Measurements from ENCODE around the gene MAP3K5.
"Not testable (repeated sequence)": the region's sequence is repeated elsewhere in the genome, so short reads cannot be mapped to it uniquely, and the experiment has no call there.

MAP3K5 gene

GRCh38 chr6:136720045-136720770 lies 72.1 kb downstream of the MAP3K5 start:
- no peak for DNase-seq

- no peak for DNase-seq
Observed at GRCh38 chr6:136719280-136720044, 72.8 kb downstream of the MAP3K5 start.

- DNase-seq = no peak
Observed at GRCh38 chr6:136718476-136718875, 73.8 kb downstream of the MAP3K5 start.

GRCh38 chr6:136717716-136717990 lies 74.6 kb downstream of the MAP3K5 start:
- DNase-seq = no peak

- no peak for DNase-seq
Observed at GRCh38 chr6:136716917-136717715, 75.2 kb downstream of the MAP3K5 start.

GRCh38 chr6:136712642-136713041 lies 79.6 kb downstream of the MAP3K5 start:
- not testable (repeated sequence) for DNase-seq

- DNase-seq = no peak
Observed at GRCh38 chr6:136711644-136712043, 80.6 kb downstream of the MAP3K5 start.

- no peak for DNase-seq
Observed at GRCh38 chr6:136710877-136711552, 81.3 kb downstream of the MAP3K5 start.

GRCh38 chr6:136709429-136709828 lies 82.8 kb downstream of the MAP3K5 start:
- DNase-seq = no peak

GRCh38 chr6:136706430-136706829 lies 85.8 kb downstream of the MAP3K5 start:
- no peak for DNase-seq

- DNase-seq = no peak
Observed at GRCh38 chr6:136703331-136703865, 88.9 kb downstream of the MAP3K5 start.

GRCh38 chr6:136701045-136701444 lies 91.2 kb downstream of the MAP3K5 start:
- no peak for DNase-seq

GRCh38 chr6:136699358-136699757 lies 92.9 kb downstream of the MAP3K5 start:
- DNase-seq = no peak

GRCh38 chr6:136696783-136697364 lies 95.4 kb downstream of the MAP3K5 start:
- DNase-seq = no peak

GRCh38 chr6:136696238-136696637 lies 96.0 kb downstream of the MAP3K5 start:
- no peak for DNase-seq

GRCh38 chr6:136695412-136695811 lies 96.9 kb downstream of the MAP3K5 start:
- DNase-seq = no peak

- no peak for DNase-seq
Observed at GRCh38 chr6:136693090-136693489, 99.2 kb downstream of the MAP3K5 start.

- not testable (repeated sequence) for DNase-seq
Observed at GRCh38 chr6:136687894-136688293, 104.4 kb downstream of the MAP3K5 start.

- DNase-seq = no peak
Observed at GRCh38 chr6:136685540-136686108, 106.7 kb downstream of the MAP3K5 start.

GRCh38 chr6:136684466-136684865 lies 107.8 kb downstream of the MAP3K5 start:
- no peak for DNase-seq

- DNase-seq = no peak
Observed at GRCh38 chr6:136683209-136683941, 108.9 kb downstream of the MAP3K5 start.
